WTC11 (cell line): ENCODE measurements around the gene UGT1A8. TPM values are rescaled to one million over a fixed set of nuclear protein-coding genes. Genes with fewer than 3 reads are reported as not detected.
"Not testable (repeated sequence)": the region's sequence is repeated elsewhere in the genome, so short reads cannot be mapped to it uniquely, and the experiment has no call there.

Experiments used
- ATAC-seq: fragments of 200-7000 bp; cut with Tn5 transposase; 2 replicates; pipeline ENCODE4 v1.10.0; 2021; ENCODE audit warnings: mild to moderate bottlenecking, moderate library complexity
- CTCF ChIA-PET: fragments of 300-600 bp; sonication (Branson Sonifier 250); formaldehyde crosslinking; loops from one replicate; lab custom pipeline; 2021; ENCODE audit warnings: antibody characterized with exemption; lab: Charles Lee
- POLR2A ChIA-PET: fragments of 350-600 bp; sonication (Branson Sonifier 250); formaldehyde crosslinking; loops from one replicate; lab custom pipeline; 2021; ENCODE audit warnings: antibody characterized with exemption; lab: Charles Lee
- DNase-seq: peaks from one replicate; pipeline ENCODE4 v3.0.0; 2021; ENCODE audit warnings: low spot score
- H3K27ac Mint-ChIP-seq: 2 replicates; pipeline ENCODE4 v1.8.0; 2021; ENCODE audit warnings: mixed read lengths
- H3K27me3 Mint-ChIP-seq: 2 replicates; pipeline ENCODE4 v1.8.0; 2021; ENCODE audit warnings: low read depth, mild to moderate bottlenecking, moderate library complexity, mixed read lengths
- H3K36me3 Mint-ChIP-seq: 2 replicates; pipeline ENCODE4 v1.8.0; 2021; ENCODE audit warnings: mixed read lengths
- H3K4me1 Mint-ChIP-seq: 2 replicates; pipeline ENCODE4 v1.8.0; 2022; ENCODE audit warnings: mixed read lengths
- H3K4me3 Mint-ChIP-seq: 2 replicates; pipeline ENCODE4 v1.8.0; 2021; ENCODE audit warnings: mild to moderate bottlenecking, moderate library complexity, mixed read lengths
- H3K9me3 Mint-ChIP-seq: 2 replicates; pipeline ENCODE4 v1.8.0; 2021; ENCODE audit warnings: mixed read lengths
- FOXJ3 ChIP-seq: sonication (generic); formaldehyde crosslinking; IDR thresholded peaks from 2 replicates; pipeline ENCODE4 v1.9.0; 2021; ENCODE audit warnings: missing genetic modification reagents, mild to moderate bottlenecking, borderline replicate concordance
- JUN ChIP-seq: sonication (generic); formaldehyde crosslinking; IDR thresholded peaks from 2 replicates; pipeline ENCODE4 v1.8.0; 2023; ENCODE audit warnings: mild to moderate bottlenecking, missing genetic modification reagents
- NFYB ChIP-seq: sonication (generic); formaldehyde crosslinking; conservative IDR thresholded peaks from 2 replicates; pipeline ENCODE4 v1.8.0; 2022; ENCODE audit warnings: low read depth, missing genetic modification reagents
- NR2C2 ChIP-seq: sonication (generic); formaldehyde crosslinking; IDR thresholded peaks from 2 replicates; pipeline ENCODE4 v1.8.0; 2022; ENCODE audit warnings: mild to moderate bottlenecking, missing genetic modification reagents
- RELA ChIP-seq: sonication (generic); formaldehyde crosslinking; IDR thresholded peaks from 2 replicates; pipeline ENCODE4 v1.8.1; 2022; ENCODE audit warnings: missing genetic modification reagents, mild to moderate bottlenecking, borderline replicate concordance
- SMAD4 ChIP-seq: sonication (generic); formaldehyde crosslinking; IDR thresholded peaks from 2 replicates; pipeline ENCODE4 v1.8.0; 2022; ENCODE audit warnings: mild to moderate bottlenecking, missing genetic modification reagents
- SP1 ChIP-seq: sonication (generic); formaldehyde crosslinking; conservative IDR thresholded peaks from 2 replicates; pipeline ENCODE4 v1.8.1; 2022; ENCODE audit warnings: missing genetic modification reagents
- ZNF396 ChIP-seq: fragments of 250-450 bp; sonication (Bioruptor Pico); IDR thresholded peaks from 2 replicates; pipeline ENCODE4 v1.8.0; 2021; ENCODE audit warnings: mild to moderate bottlenecking, moderate library complexity, borderline replicate concordance
- total RNA-seq: library from RNA; stranded (reverse); gene quantifications from 3 replicates; pipeline ENCODE4 v1.2.3, GENCODE V29; 2021
- TF ChIP-seq, protein P1 (sequence below): sonication (generic); formaldehyde crosslinking; IDR thresholded peaks from 2 replicates; pipeline ENCODE4 v1.8.1; 2023; ENCODE audit warnings: mild to moderate bottlenecking, missing genetic modification reagents, moderate library complexity
- TF ChIP-seq, protein P2 (sequence below): fragments of 250-450 bp; sonication (Bioruptor Pico); IDR thresholded peaks from 2 replicates; pipeline ENCODE4 v1.9.0; 2021; ENCODE audit warnings: mild to moderate bottlenecking, borderline replicate concordance
- TF ChIP-seq, protein P3 (sequence below): fragments of 250-450 bp; sonication (Bioruptor Pico); conservative IDR thresholded peaks from 2 replicates; pipeline ENCODE4 v1.9.0; 2021; ENCODE audit warnings: mild to moderate bottlenecking
- TF ChIP-seq, protein P4 (sequence below): fragments of 250-450 bp; sonication (Bioruptor Pico); IDR thresholded peaks from 2 replicates; pipeline ENCODE4 v1.9.0; 2021; ENCODE audit warnings: mild to moderate bottlenecking
- TF ChIP-seq, protein P5 (sequence below): fragments of 250-450 bp; sonication (Bioruptor Pico); IDR thresholded peaks from 2 replicates; pipeline ENCODE4 v1.9.0; 2021; ENCODE audit warnings: mild to moderate bottlenecking
- TF ChIP-seq, protein P6 (sequence below): sonication (generic); formaldehyde crosslinking; IDR thresholded peaks from 2 replicates; pipeline ENCODE4 v1.8.0; 2022; ENCODE audit warnings: mild to moderate bottlenecking, missing genetic modification reagents

UGT1A8 gene
- total RNA-seq, 1 experiment from 2014 or later, result 0.13 TPM

DNA sequence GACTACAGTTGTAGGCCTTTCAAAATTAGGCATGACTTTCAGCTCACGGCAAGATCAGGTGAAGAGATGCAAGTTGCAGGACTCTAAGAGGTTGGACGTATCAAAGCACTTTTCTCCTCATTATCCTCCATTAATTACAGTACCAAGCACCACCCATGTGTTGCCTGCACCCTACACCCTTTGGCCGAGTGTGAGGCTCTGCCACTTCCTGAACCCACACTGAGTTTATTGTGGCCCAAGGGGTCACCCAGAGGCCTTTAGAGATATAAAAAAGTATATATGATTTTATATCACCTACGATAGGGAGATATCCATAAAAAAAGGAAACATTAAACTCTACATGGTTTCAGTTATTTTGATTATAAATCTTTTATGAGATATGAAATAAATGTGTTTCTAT is 2.8 kb downstream of the UGT1A8 start:
- no peak for ATAC-seq
- no peaks in the 10 kb centered on the region for H3K4me1 Mint-ChIP-seq
- TF ChIP-seq, protein P1, sequence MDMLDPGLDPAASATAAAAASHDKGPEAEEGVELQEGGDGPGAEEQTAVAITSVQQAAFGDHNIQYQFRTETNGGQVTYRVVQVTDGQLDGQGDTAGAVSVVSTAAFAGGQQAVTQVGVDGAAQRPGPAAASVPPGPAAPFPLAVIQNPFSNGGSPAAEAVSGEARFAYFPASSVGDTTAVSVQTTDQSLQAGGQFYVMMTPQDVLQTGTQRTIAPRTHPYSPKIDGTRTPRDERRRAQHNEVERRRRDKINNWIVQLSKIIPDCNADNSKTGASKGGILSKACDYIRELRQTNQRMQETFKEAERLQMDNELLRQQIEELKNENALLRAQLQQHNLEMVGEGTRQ (CRISPR knock-in tag), result no peak
- no peak for TF ChIP-seq FOXJ3
- TF ChIP-seq ZNF396 (CRISPR knock-in tag), result no peak
- TF ChIP-seq SP1 (CRISPR knock-in tag), result no peak
- TF ChIP-seq, protein P2, sequence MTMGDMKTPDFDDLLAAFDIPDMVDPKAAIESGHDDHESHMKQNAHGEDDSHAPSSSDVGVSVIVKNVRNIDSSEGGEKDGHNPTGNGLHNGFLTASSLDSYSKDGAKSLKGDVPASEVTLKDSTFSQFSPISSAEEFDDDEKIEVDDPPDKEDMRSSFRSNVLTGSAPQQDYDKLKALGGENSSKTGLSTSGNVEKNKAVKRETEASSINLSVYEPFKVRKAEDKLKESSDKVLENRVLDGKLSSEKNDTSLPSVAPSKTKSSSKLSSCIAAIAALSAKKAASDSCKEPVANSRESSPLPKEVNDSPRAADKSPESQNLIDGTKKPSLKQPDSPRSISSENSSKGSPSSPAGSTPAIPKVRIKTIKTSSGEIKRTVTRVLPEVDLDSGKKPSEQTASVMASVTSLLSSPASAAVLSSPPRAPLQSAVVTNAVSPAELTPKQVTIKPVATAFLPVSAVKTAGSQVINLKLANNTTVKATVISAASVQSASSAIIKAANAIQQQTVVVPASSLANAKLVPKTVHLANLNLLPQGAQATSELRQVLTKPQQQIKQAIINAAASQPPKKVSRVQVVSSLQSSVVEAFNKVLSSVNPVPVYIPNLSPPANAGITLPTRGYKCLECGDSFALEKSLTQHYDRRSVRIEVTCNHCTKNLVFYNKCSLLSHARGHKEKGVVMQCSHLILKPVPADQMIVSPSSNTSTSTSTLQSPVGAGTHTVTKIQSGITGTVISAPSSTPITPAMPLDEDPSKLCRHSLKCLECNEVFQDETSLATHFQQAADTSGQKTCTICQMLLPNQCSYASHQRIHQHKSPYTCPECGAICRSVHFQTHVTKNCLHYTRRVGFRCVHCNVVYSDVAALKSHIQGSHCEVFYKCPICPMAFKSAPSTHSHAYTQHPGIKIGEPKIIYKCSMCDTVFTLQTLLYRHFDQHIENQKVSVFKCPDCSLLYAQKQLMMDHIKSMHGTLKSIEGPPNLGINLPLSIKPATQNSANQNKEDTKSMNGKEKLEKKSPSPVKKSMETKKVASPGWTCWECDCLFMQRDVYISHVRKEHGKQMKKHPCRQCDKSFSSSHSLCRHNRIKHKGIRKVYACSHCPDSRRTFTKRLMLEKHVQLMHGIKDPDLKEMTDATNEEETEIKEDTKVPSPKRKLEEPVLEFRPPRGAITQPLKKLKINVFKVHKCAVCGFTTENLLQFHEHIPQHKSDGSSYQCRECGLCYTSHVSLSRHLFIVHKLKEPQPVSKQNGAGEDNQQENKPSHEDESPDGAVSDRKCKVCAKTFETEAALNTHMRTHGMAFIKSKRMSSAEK (CRISPR knock-in tag), result no peak
- CTCF ChIA-PET, result no interaction called here
- H3K9me3 Mint-ChIP-seq, result peaks cover 35% of the 10 kb centered on the region
- no peak overlapping the region for H3K4me3 Mint-ChIP-seq
- no peak for DNase-seq
- H3K36me3 Mint-ChIP-seq, result no peaks in the 10 kb centered on the region; the same call in 1 of the 2 replicates
- POLR2A ChIA-PET, result no interaction called here
- no peak overlapping the region for H3K27ac Mint-ChIP-seq
- peaks cover 3% of the 10 kb centered on the region; the same call in 1 of the 2 replicates for H3K27me3 Mint-ChIP-seq

DNA sequence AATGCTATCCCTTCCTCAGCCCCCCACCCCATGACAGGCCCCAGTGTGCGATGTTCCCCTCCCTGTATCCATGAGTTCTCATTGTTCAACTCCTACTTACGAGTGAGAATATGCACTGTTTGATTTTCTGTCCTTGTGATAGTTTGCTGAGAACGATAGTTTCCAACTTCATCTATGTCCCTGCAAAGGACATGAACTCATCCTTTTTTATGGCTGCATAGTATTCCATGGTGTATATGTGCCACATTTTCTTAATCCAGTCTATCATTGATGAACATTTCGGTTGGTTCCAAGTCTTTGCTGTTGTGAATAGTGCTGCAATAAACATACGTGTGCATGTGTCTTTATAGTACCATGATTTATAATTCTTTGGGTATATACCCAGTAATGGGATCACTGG is 4.4 kb downstream of the UGT1A8 start:
- peaks cover 24% of the 10 kb centered on the region for H3K9me3 Mint-ChIP-seq
- CTCF ChIA-PET, POLR2A ChIA-PET, H3K4me3 Mint-ChIP-seq, H3K36me3 Mint-ChIP-seq, H3K27ac Mint-ChIP-seq, ATAC-seq, H3K4me1 Mint-ChIP-seq, DNase-seq: not testable (repeated sequence)
- peaks cover 10% of the 10 kb centered on the region for H3K27me3 Mint-ChIP-seq

DNA sequence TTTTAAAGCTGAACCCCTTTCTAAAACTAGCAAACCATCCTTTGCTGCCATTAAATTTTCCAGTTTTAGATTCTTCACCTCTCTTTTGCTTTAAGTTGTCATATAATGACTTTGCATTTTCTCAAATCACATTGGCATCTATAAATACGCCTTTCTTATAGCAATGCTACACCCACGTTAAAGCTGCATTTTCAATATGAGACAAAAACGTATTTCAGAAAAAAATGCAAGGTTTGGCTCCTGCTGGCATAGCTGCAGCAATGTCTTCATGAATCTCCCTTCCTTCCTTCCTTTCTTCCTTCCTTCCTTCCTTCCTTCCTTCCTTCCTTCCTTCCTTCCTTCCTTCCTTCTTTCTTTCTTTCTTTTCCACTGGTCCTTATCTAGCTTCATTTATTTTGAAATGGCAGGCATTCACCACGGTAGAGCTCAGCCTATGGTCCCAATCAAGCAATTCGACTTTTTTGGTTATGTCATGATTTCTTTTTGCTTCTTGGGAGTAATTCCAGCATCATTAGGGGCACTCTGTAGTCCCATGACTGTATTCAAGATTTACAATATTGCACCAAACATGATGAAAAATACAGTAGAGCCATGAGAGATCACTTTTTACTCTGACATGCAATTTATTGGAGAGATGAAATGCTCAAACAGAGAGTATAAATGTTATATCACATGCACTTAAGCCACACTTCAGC is 10.0 kb downstream of the UGT1A8 start:
- no peaks in the 10 kb centered on the region for H3K4me1 Mint-ChIP-seq
- ChIA-PET POLR2A (no interaction called here), CTCF (interaction anchor here (0.7 kb wide), 1 partner anchor 146 kb away, joined by 4 read pairs; no protein-coding TSS in a partner anchor)
- DNase-seq (no peak), ATAC-seq (no peak)
- no peak overlapping the region for H3K27ac Mint-ChIP-seq
- peaks cover 13% of the 10 kb centered on the region for H3K27me3 Mint-ChIP-seq
- no peaks in the 10 kb centered on the region for H3K36me3 Mint-ChIP-seq
- peaks cover 33% of the 10 kb centered on the region for H3K9me3 Mint-ChIP-seq
- H3K4me3 Mint-ChIP-seq, result no peak overlapping the region
- TF ChIP-seq, protein P3, sequence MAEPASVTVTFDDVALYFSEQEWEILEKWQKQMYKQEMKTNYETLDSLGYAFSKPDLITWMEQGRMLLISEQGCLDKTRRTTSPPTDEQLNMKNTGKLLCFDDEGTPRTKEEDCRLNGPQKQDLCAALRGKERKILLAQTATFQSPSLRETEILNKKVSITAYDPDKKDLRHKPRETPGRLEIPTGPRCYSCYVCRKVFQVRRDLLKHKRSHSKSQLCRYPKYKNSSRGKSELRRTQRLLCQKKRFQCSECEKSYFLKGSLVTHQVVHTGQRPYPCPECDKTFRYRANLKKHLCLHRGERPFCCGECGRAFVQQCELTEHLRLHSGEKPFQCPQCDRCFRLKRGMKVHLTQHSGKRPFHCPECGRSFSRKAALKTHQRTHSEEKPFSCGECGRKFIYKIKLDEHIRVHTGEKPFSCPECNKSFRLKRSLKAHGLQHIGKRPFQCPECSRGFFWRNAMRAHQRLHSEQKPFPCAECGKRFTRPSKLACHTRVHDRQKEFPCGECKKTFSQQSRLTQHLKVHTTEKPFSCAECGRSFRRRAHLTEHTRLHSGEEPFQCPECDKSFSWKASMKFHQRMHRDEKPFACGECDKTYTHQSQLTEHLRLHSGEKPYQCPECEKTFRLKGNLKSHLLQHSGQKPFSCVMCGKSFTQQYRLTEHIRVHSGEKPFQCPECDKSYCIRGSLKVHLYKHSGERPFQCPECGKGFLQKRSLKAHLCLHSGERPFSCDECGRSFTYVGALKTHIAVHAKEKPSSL, result no peak
- TF ChIP-seq NR2C2 (CRISPR knock-in tag) (no peak), NFYB (CRISPR knock-in tag) (no peak), SP1 (CRISPR knock-in tag) (no peak), JUN (no peak), SMAD4 (CRISPR knock-in tag) (no peak), ZNF396 (CRISPR knock-in tag) (no peak), RELA (CRISPR knock-in tag) (no peak)
- TF ChIP-seq, protein P4, sequence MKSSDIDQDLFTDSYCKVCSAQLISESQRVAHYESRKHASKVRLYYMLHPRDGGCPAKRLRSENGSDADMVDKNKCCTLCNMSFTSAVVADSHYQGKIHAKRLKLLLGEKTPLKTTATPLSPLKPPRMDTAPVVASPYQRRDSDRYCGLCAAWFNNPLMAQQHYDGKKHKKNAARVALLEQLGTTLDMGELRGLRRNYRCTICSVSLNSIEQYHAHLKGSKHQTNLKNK (CRISPR knock-in tag), result no peak
- TF ChIP-seq, protein P1 (CRISPR knock-in tag), result no peak
- TF ChIP-seq, protein P5, sequence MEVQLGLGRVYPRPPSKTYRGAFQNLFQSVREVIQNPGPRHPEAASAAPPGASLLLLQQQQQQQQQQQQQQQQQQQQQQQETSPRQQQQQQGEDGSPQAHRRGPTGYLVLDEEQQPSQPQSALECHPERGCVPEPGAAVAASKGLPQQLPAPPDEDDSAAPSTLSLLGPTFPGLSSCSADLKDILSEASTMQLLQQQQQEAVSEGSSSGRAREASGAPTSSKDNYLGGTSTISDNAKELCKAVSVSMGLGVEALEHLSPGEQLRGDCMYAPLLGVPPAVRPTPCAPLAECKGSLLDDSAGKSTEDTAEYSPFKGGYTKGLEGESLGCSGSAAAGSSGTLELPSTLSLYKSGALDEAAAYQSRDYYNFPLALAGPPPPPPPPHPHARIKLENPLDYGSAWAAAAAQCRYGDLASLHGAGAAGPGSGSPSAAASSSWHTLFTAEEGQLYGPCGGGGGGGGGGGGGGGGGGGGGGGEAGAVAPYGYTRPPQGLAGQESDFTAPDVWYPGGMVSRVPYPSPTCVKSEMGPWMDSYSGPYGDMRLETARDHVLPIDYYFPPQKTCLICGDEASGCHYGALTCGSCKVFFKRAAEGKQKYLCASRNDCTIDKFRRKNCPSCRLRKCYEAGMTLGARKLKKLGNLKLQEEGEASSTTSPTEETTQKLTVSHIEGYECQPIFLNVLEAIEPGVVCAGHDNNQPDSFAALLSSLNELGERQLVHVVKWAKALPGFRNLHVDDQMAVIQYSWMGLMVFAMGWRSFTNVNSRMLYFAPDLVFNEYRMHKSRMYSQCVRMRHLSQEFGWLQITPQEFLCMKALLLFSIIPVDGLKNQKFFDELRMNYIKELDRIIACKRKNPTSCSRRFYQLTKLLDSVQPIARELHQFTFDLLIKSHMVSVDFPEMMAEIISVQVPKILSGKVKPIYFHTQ (CRISPR knock-in tag), result no peak
- TF ChIP-seq, protein P6, sequence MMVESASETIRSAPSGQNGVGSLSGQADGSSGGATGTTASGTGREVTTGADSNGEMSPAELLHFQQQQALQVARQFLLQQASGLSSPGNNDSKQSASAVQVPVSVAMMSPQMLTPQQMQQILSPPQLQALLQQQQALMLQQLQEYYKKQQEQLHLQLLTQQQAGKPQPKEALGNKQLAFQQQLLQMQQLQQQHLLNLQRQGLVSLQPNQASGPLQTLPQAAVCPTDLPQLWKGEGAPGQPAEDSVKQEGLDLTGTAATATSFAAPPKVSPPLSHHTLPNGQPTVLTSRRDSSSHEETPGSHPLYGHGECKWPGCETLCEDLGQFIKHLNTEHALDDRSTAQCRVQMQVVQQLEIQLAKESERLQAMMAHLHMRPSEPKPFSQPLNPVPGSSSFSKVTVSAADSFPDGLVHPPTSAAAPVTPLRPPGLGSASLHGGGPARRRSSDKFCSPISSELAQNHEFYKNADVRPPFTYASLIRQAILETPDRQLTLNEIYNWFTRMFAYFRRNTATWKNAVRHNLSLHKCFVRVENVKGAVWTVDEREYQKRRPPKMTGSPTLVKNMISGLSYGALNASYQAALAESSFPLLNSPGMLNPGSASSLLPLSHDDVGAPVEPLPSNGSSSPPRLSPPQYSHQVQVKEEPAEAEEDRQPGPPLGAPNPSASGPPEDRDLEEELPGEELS (CRISPR knock-in tag), result no peak
